ENCODE data around the gene PHKB. TPM values are rescaled to one million over a fixed set of nuclear protein-coding genes. Genes with fewer than 3 reads are reported as not detected.

Gene PHKB
- total RNA-seq, 2 donors from 2014 or later = 75.7 to 93.8 TPM

DNA sequence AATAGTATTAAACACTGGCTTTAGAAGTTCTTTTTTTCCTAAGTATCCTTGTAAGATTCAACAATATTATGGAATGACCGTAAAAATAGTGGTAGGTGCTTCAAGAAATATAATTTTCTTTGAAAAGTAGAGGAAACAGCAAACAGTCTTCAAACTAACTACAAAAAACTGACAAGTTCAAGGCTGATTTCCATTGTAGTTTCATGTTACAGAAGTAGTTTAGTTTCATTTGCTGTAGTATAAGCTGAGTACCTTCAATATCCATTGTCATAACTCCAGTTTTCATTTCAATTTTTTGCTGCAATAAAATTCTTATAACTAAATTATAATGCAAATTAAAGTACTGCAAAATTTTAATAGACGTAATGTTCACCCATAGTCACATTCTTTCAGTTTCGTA is 19.3 kb downstream of the PHKB start:
- Histone ChIP-seq H3K4me3 (no peak overlapping the region), H3K36me3 (no peaks in the 10 kb centered on the region), H3K27ac (no peak overlapping the region), H3K9me3 (no peaks in the 10 kb centered on the region), H3K4me1 (ENCODE audit: control insufficient read depth in 1 of 2, low read depth in 2 of 2) (peaks cover 7 to 21% of the 10 kb centered on the region in 2 donors), H3K27me3 (replicated peaks; ENCODE audit: insufficient read depth) (no peaks in the 10 kb centered on the region)
- no peak for DNase-seq (ENCODE audit: low spot score)
- ATAC-seq (ENCODE audit: insufficient number of reproducible peaks, low FRiP score, low read depth) = no peak
- no peak for TF ChIP-seq CTCF (IDR thresholded peaks at IDR 0.05)

DNA sequence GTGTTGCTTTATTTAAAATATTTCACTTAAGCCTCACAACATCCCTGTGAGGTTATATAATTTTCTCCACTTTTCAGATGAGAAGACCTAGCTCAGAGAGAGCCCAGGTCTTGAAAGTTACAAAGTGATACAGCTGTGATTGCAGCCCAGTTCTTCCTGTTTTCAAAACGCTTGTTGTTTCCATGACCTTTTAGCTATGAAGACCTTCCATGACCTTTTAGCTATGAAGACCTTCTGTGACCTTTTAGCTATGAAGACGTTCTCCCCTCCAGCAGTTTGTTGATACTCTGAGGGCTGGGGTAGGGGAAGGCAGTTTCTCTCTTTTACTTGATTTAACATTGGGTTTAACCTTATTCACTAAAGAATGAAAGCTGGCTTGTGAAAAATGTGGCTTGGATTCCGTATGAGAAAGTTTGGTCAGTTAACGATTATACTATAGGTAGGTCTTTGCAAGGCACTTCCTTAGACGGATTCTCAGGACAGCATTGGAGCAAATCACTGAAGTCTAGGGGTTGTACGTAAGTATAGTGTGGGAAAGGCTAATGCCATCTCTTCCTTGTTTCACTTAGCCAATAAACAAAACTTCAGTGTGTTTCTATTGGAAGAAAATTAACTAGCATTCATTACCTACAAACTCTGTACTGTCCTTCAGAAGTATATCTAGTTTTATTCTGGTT is 20.7 kb downstream of the PHKB start:
- no peak for DNase-seq (ENCODE audit: low spot score)
- no peak for ATAC-seq (ENCODE audit: insufficient number of reproducible peaks, low FRiP score, low read depth)
- Histone ChIP-seq H3K4me1 (ENCODE audit: control insufficient read depth in 1 of 2, low read depth in 2 of 2) (peaks cover 3 to 21% of the 10 kb centered on the region in 2 donors), H3K36me3 (no peaks in the 10 kb centered on the region), H3K4me3 (no peak overlapping the region), H3K9me3 (no peaks in the 10 kb centered on the region), H3K27me3 (replicated peaks; ENCODE audit: insufficient read depth) (no peaks in the 10 kb centered on the region), H3K27ac (no peak overlapping the region)
- no peak for TF ChIP-seq CTCF (IDR thresholded peaks at IDR 0.05)

- Histone ChIP-seq H3K4me1 (ENCODE audit: control insufficient read depth in 1 of 2, low read depth in 2 of 2) (peaks cover 0 to 16% of the 10 kb centered on the region in 2 donors), H3K27ac (no peak overlapping the region), H3K4me3 (no peak overlapping the region), H3K27me3 (replicated peaks; ENCODE audit: insufficient read depth) (no peaks in the 10 kb centered on the region), H3K36me3 (no peaks in the 10 kb centered on the region), H3K9me3 (no peaks in the 10 kb centered on the region)
- TF ChIP-seq CTCF (IDR thresholded peaks at IDR 0.05) = no peak
- DNase-seq (ENCODE audit: low spot score) = no peak
- ATAC-seq (ENCODE audit: insufficient number of reproducible peaks, low FRiP score, low read depth) = no peak
Measured at GRCh38 chr16:47483616-47484015, 22.5 kb downstream of the PHKB start.

GRCh38 chr16:47486856-47487255 is 25.7 kb downstream of the PHKB start:
- H3K4me3 ChIP-seq = no peak overlapping the region
- ATAC-seq (ENCODE audit: insufficient number of reproducible peaks, low FRiP score, low read depth) (no peak), DNase-seq (ENCODE audit: low spot score) (no peak)
- H3K9me3 ChIP-seq = peaks cover 5% of the 10 kb centered on the region
- H3K4me1 ChIP-seq (ENCODE audit: control insufficient read depth in 1 of 2, low read depth in 2 of 2) = no peaks in the 10 kb centered on the region
- no peaks in the 10 kb centered on the region for H3K36me3 ChIP-seq
- H3K27me3 ChIP-seq (replicated peaks; ENCODE audit: insufficient read depth) = no peaks in the 10 kb centered on the region
- H3K27ac ChIP-seq = no peak overlapping the region
- TF ChIP-seq CTCF (IDR thresholded peaks at IDR 0.05) = no peak

DNA sequence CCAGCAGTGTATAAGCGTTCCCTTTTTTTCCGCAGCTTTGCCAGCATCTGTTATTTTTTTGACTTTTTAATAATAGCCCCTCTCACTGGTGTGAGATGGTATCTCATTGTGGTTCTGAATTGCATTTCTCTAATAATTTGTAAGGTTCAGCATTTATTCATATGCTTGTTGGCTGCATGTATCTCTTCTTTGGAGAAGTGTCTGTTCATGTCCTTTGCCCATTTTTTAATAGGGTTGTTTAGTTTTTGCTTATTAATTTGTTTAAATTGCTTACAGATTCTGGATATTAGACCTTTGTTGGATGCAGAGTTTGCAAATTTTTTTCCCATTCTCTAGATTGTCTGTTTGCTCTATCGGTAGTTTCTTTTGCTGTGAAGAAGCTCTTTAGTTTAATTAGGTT is 26.9 kb downstream of the PHKB start:
- no peak for ATAC-seq (ENCODE audit: insufficient number of reproducible peaks, low FRiP score, low read depth)
- no peaks in the 10 kb centered on the region for H3K36me3 ChIP-seq
- no peak overlapping the region for H3K27ac ChIP-seq

More for the DNA sequence above, 26.9 kb downstream of the PHKB start:
- peaks cover 5% of the 10 kb centered on the region for H3K9me3 ChIP-seq
- H3K4me1 ChIP-seq (ENCODE audit: control insufficient read depth in 1 of 2, low read depth in 2 of 2) = peaks cover 7 to 9% of the 10 kb centered on the region in 2 donors
- no peak for DNase-seq (ENCODE audit: low spot score)
- no peaks in the 10 kb centered on the region for H3K27me3 ChIP-seq (replicated peaks; ENCODE audit: insufficient read depth)
- no peak overlapping the region for H3K4me3 ChIP-seq
- no peak for TF ChIP-seq CTCF (IDR thresholded peaks at IDR 0.05)
